Osteocyte (in vitro differentiated cells): ENCODE measurements around the gene CDK11A. TPM values are rescaled to one million over a fixed set of nuclear protein-coding genes. Genes with fewer than 3 reads are reported as not detected.
A peak's percentile ranks its signal among the peaks of the same experiment; 100 is the strongest.
"Not testable (repeated sequence)": the region's sequence is repeated elsewhere in the genome, so short reads cannot be mapped to it uniquely, and the experiment has no call there.

Experiments
- DNase-seq: peaks from one replicate; pipeline ENCODE4 v3.0.0; 2021; ENCODE audit warnings: mixed read lengths; ENCODE audit not compliant: unreplicated experiment; ENCODE audit errors: extremely low spot score
- H3K27ac Mint-ChIP-seq: one replicate; pipeline ENCODE4 v1.8.0; 2021; ENCODE audit warnings: mild to moderate bottlenecking, mixed read lengths; ENCODE audit not compliant: unreplicated experiment
- H3K27me3 Mint-ChIP-seq: one replicate; pipeline ENCODE4 v1.8.0; 2021; ENCODE audit warnings: mixed read lengths; ENCODE audit not compliant: unreplicated experiment
- H3K36me3 Mint-ChIP-seq: one replicate; pipeline ENCODE4 v1.8.0; 2021; ENCODE audit warnings: mixed read lengths; ENCODE audit not compliant: unreplicated experiment
- H3K4me1 Mint-ChIP-seq: one replicate; pipeline ENCODE4 v1.8.0; 2021; ENCODE audit warnings: mixed read lengths; ENCODE audit not compliant: unreplicated experiment
- H3K4me3 Mint-ChIP-seq: one replicate; pipeline ENCODE4 v1.8.0; 2021; ENCODE audit warnings: mild to moderate bottlenecking, moderate library complexity, mixed read lengths; ENCODE audit not compliant: unreplicated experiment
- H3K9me3 Mint-ChIP-seq: one replicate; pipeline ENCODE4 v1.8.0; 2021; ENCODE audit warnings: mixed read lengths; ENCODE audit not compliant: unreplicated experiment
- CTCF ChIP-seq: fragments of 200-600 bp; sonication (generic); IDR thresholded peaks from 2 replicates; pipeline ENCODE4 v1.5.0; 2021; ENCODE audit warnings: antibody characterized with exemption, mild to moderate bottlenecking, moderate library complexity
- total RNA-seq: library from RNA; stranded (reverse); gene quantifications from 2 replicates; pipeline ENCODE4 v1.2.1, GENCODE V29; 2021

The CDK11A gene
- total RNA-seq, 1 donor from 2014 or later: 51.3 TPM

DNA sequence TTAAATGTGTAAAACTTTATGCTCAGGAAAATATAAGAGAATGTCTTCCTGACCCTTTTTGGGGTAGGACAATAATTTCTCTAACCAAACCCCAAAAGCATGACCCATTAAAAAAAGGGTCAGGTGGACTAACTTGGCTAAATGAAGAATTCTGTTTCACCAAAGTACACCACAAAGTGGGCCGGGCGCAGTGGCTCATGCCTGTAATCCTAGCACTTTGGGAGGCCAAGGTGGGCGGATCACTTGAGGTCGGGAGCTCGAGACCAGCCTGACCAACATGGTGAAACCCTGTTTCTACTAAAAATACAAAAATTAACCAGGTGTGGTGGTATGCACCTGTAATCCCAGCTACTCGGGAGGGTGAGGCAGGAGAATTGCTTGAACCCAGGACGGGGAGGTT is 34.6 kb downstream of the CDK11A start:
- not testable (repeated sequence) for H3K27ac Mint-ChIP-seq, H3K36me3 Mint-ChIP-seq, H3K9me3 Mint-ChIP-seq, DNase-seq, H3K4me3 Mint-ChIP-seq, H3K27me3 Mint-ChIP-seq
- peaks cover 28% of the 10 kb centered on the region for H3K4me1 Mint-ChIP-seq

DNA sequence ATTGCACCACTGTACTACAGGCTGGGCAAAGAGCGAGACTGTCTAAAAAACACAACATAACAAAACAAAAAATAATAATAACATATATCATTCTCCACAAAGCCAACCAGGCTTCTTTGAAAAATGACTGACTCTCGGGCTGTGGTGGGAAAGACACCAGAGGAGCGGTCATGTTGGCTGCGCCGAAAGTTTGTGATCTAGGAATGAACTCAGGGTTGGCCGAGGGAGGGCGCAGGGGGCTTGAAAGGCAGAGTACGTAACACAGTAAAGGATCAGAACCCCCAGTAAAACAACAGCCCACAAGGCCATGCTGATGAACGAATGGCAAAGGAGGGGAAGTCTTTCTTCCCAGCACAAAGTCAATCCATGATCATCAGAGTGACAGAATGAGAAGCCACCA is 36.3 kb downstream of the CDK11A start:
- H3K9me3 Mint-ChIP-seq: no peaks in the 10 kb centered on the region
- H3K27me3 Mint-ChIP-seq: no peaks in the 10 kb centered on the region
- H3K4me3 Mint-ChIP-seq: no peak overlapping the region
- peaks cover 33% of the 10 kb centered on the region for H3K4me1 Mint-ChIP-seq
- TF ChIP-seq CTCF: no peak
- DNase-seq: no peak
- H3K36me3 Mint-ChIP-seq: peaks cover 7% of the 10 kb centered on the region
- H3K27ac Mint-ChIP-seq: peak overlapping the region; percentile 99

- H3K27ac Mint-ChIP-seq: peak overlapping the region; percentile 44
- no peak for TF ChIP-seq CTCF
Observed at GRCh38 chr1:1684031-1684681, 40.0 kb downstream of the CDK11A start.

DNA sequence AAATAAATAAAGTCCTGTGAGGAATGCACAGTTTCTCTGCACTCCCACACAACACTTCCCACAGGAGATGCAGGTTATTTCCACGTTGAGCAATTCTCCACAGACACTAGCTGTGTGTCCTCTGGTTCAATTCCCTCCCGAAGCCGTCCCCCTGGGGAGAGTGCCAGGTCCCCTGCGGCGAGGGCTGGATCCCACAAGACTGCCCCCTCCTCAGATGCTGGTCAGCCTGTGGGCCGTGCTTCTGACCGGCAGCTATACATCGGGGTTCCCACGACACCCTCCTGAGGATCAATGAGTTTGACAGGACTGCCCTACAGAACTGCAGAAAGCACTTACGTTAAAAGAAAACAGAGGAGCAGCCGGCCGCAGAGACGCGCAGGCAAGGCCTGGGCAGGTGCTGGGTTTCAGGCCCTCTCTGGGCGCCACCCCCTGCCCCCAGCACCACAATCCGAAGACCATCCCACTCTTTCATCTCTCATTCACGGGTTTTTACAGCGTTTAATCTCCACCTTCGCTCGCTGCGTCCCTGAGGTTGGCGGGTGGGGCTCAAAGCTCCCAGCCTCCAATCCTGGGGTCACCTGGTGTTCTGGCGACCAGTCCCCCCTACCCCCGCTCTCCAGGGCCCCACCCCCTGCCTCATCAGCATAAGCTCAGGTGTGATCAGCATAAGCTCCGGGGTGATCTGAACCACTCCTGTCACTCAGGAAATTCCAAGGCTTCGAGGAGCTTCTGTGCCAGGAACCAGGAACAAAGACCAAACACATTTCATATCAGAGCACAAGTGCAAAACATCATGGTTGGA is 40.9 kb downstream of the CDK11A start:
- no peaks in the 10 kb centered on the region for H3K9me3 Mint-ChIP-seq
- DNase-seq: no peak
- peak overlapping the region; percentile 18 for H3K27ac Mint-ChIP-seq
- H3K36me3 Mint-ChIP-seq: peaks cover 11% of the 10 kb centered on the region
- TF ChIP-seq CTCF: no peak
- H3K27me3 Mint-ChIP-seq: no peaks in the 10 kb centered on the region
- H3K4me3 Mint-ChIP-seq: no peak overlapping the region
- peaks cover 39% of the 10 kb centered on the region for H3K4me1 Mint-ChIP-seq

More at GRCh38 chr1:1684031-1684681, 40.0 kb downstream of the CDK11A start:
- Mint-ChIP-seq H3K27me3 (no peaks in the 10 kb centered on the region), H3K4me1 (peaks cover 38% of the 10 kb centered on the region), H3K36me3 (peaks cover 11% of the 10 kb centered on the region), H3K4me3 (no peak overlapping the region), H3K9me3 (no peaks in the 10 kb centered on the region)
- DNase-seq: no peak

DNA sequence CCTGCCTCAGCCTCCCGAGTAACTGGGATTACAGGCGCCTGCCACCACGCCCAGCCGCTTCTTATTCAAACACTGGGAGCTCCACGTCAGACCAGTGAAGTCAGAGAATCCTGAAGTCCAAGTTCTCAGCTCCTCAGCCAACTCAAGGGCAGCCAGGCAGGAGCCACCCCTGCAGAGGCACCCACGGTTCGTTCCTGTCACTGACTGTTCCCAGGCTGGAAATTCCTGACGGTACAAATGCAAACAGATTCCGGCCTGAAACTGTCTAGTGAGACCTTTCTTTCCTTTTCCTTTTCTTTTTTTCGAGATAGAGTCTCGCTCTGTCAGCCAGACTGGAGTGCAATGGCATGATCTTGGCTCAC is 43.3 kb downstream of the CDK11A start:
- Mint-ChIP-seq H3K4me3 (no peak overlapping the region), H3K36me3 (peaks cover 4% of the 10 kb centered on the region), H3K27ac (no peak overlapping the region), H3K27me3 (no peaks in the 10 kb centered on the region), H3K4me1 (peaks cover 21% of the 10 kb centered on the region), H3K9me3 (no peaks in the 10 kb centered on the region)
- no peak for TF ChIP-seq CTCF
- DNase-seq: no peak
